ENCODE data around the gene TLR6. TPM values are rescaled to one million over a fixed set of nuclear protein-coding genes. Genes with fewer than 3 reads are reported as not detected.
A peak's percentile ranks its signal among the peaks of the same experiment; 100 is the strongest.

Gene TLR6
- total and polyA plus RNA-seq, 2 donors (not counting 1 experiment from before 2014, with no cell fraction given) = 10.0 to 60.6 TPM

DNA sequence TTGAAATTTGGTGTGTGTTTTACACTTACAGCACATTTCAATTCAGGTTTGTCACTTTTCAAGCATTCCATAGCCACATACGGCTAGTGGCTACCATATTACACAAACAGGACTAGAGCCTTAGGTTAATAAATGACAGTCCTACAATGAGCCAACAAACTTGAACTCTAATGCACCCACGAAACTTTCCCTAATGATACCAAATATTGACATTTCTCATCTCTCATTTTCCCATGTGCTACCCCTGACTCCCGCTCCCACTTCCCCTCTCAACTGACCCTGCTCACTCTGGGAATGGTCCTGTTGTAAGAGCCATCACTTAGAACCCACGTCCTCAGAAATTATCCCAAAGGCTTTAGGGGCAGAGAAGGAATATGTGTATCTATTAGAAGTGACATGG is 68.9 kb downstream of the TLR6 start:
- H3K4me3 ChIP-seq (ENCODE audit: control extremely low read depth in 1 of 5, extremely low read depth in 1 of 5, insufficient read depth in 1 of 5, low read depth in 2 of 5, low read length in 4 of 5) = no peak overlapping the region
- no peak for ATAC-seq (ENCODE audit: low read depth)
- H2AFZ ChIP-seq (ENCODE audit: insufficient read depth, low read depth, low read length, poor library complexity, severe bottlenecking) = no peak overlapping the region
- Mint-ChIP-seq H3K4me3 (no peak overlapping the region), H3K4me1 (peaks cover 32% of the 10 kb centered on the region), H3K27me3 (no peaks in the 10 kb centered on the region), H3K9me3 (ENCODE audit: insufficient read depth) (peaks cover 5% of the 10 kb centered on the region), H3K27ac (peak overlapping the region; percentile 15)
- ChIA-PET POLR2A (no interaction called here), CTCF (interaction anchor here (8.5 kb wide), 1 partner anchor 23 kb away, joined by 620 read pairs; no protein-coding TSS in a partner anchor)
- H3K4me1 ChIP-seq (ENCODE audit: control insufficient read depth in 2 of 2, insufficient read depth in 2 of 2, low read length in 2 of 2) = peaks cover 11 to 24% of the 10 kb centered on the region in 2 donors
- H4K20me1 ChIP-seq (ENCODE audit: control insufficient read depth, insufficient read depth, low read length, poor library complexity, severe bottlenecking) = no peaks in the 10 kb centered on the region
- H3K79me2 ChIP-seq (ENCODE audit: control insufficient read depth, insufficient read depth, low read length) = peaks cover 15% of the 10 kb centered on the region
- peaks cover 2 to 24% (median 14%) of the 10 kb centered on the region in 3 donors for H3K9me3 ChIP-seq (ENCODE audit: control extremely low read depth in 1 of 3, control insufficient read depth in 2 of 3, insufficient read depth in 1 of 3, low read length in 2 of 3)
- no peaks in the 10 kb centered on the region for H3K27me3 ChIP-seq (replicated peaks in 1 of 4; ENCODE audit: control extremely low read depth in 1 of 4, control insufficient read depth in 3 of 4, insufficient read depth in 4 of 4, low read length in 3 of 4)
- H3K27ac ChIP-seq (ENCODE audit: low read length in 2 of 2) = peak overlapping the region in 1 of 2 donors; percentile 26
- intact Hi-C loops (cut with micrococcal nuclease) = loop anchor here (10.0 kb wide), 1 partner anchor 123 kb away; the partner anchor contains the start of gene KLF3
- DNase-seq = no peak
- peaks cover 0 to 3% of the 10 kb centered on the region in 2 experiments for H3K36me3 ChIP-seq (replicated peaks in 1 of 2; ENCODE audit: control extremely low read depth in 1 of 2, control insufficient read depth in 1 of 2, extremely low read depth in 1 of 2, insufficient read depth in 2 of 2, low read length in 1 of 2)
- 91% methylated on average over 2 of the region's 4 CpGs for WGBS (ENCODE audit: insufficient coverage)
- no peak overlapping the region for H3K4me2 ChIP-seq (replicated peaks; ENCODE audit: low read depth, low read length, poor library complexity, severe bottlenecking)
- H3K9ac ChIP-seq (ENCODE audit: low read length) = no peak overlapping the region
- TF ChIP-seq, protein P1, sequence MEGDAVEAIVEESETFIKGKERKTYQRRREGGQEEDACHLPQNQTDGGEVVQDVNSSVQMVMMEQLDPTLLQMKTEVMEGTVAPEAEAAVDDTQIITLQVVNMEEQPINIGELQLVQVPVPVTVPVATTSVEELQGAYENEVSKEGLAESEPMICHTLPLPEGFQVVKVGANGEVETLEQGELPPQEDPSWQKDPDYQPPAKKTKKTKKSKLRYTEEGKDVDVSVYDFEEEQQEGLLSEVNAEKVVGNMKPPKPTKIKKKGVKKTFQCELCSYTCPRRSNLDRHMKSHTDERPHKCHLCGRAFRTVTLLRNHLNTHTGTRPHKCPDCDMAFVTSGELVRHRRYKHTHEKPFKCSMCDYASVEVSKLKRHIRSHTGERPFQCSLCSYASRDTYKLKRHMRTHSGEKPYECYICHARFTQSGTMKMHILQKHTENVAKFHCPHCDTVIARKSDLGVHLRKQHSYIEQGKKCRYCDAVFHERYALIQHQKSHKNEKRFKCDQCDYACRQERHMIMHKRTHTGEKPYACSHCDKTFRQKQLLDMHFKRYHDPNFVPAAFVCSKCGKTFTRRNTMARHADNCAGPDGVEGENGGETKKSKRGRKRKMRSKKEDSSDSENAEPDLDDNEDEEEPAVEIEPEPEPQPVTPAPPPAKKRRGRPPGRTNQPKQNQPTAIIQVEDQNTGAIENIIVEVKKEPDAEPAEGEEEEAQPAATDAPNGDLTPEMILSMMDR (IDR thresholded peaks at IDR 0.05) = no peak
- TF ChIP-seq EZH2 (IDR thresholded peaks at IDR 0.05; ENCODE audit: borderline replicate concordance, insufficient read depth, low read depth, low read length, poor library complexity, severe bottlenecking) = no peak

DNA sequence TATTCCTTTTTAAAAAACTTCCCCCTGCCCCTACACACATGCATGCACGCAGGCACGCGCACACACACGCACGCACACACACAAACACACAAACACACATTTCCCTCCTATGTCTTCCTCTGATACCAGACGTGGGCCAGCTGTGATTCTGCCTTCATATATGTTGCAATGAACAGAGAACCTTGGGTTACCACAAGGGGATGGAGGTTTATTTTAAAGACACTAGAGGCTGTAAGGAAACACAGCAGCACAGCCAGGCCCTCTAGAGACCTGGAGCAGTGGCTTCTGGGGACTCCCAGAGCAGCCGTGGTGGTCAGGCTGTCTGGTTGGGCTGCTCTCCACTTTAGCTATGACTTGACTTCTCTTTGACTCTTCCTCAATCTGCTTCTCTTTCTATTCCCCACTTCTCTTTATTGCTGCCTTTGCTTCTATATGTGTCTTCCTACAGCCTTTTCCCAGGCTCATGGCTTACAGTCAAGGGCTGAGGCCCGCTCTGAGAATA is 70.7 kb downstream of the TLR6 start:
- peaks cover 2 to 15% (median 14%) of the 10 kb centered on the region in 3 donors for H3K9me3 ChIP-seq (ENCODE audit: control extremely low read depth in 1 of 3, control insufficient read depth in 2 of 3, insufficient read depth in 1 of 3, low read length in 2 of 3)
- Mint-ChIP-seq H3K9me3 (ENCODE audit: insufficient read depth) (peaks cover 2% of the 10 kb centered on the region), H3K4me3 (peak overlapping the region; percentile 19), H3K4me1 (peaks cover 34% of the 10 kb centered on the region), H3K27ac (peak overlapping the region; percentile 83), H3K27me3 (no peaks in the 10 kb centered on the region)
- CTCF ChIA-PET = interaction anchor here (0.6 to 8.5 kb wide), 7 partner anchors 17 to 835 kb away, joined by 3 to 620 read pairs (median 58); partner anchors contain the start of genes TLR1 and TLR6
- peaks cover 32% of the 10 kb centered on the region for H3K79me2 ChIP-seq (ENCODE audit: control insufficient read depth, insufficient read depth, low read length)
- POLR2A ChIA-PET = interaction anchor here (1.0 to 7.2 kb wide), 3 partner anchors 18 to 24 kb away, joined by 4 to 110 read pairs (median 4); partner anchors contain the start of gene TLR1
- WGBS (ENCODE audit: insufficient coverage) = 0% methylated on average over 2 of the region's 8 CpGs
- no peak for ATAC-seq (ENCODE audit: low read depth)
- TF ChIP-seq EZH2 (IDR thresholded peaks at IDR 0.05; ENCODE audit: borderline replicate concordance, insufficient read depth, low read depth, low read length, poor library complexity, severe bottlenecking) = no peak
- TF ChIP-seq, protein P1 (IDR thresholded peaks at IDR 0.05) = no peak
- peak overlapping the region; percentile 45 for H2AFZ ChIP-seq (ENCODE audit: insufficient read depth, low read depth, low read length, poor library complexity, severe bottlenecking)
- H4K20me1 ChIP-seq (ENCODE audit: control insufficient read depth, insufficient read depth, low read length, poor library complexity, severe bottlenecking) = no peaks in the 10 kb centered on the region
- no peak overlapping the region for H3K4me3 ChIP-seq (ENCODE audit: control extremely low read depth in 1 of 5, extremely low read depth in 1 of 5, insufficient read depth in 1 of 5, low read depth in 2 of 5, low read length in 4 of 5)
- DNase-seq = peak; percentile 52
- intact Hi-C loops (cut with micrococcal nuclease) = loop anchor here (10.0 kb wide), 1 partner anchor 121 kb away; the partner anchor contains the start of gene KLF3
- peak overlapping the region; percentile 43 to 70 for H3K27ac ChIP-seq (ENCODE audit: low read length in 2 of 2)
- H3K27me3 ChIP-seq (replicated peaks in 1 of 4; ENCODE audit: control extremely low read depth in 1 of 4, control insufficient read depth in 3 of 4, insufficient read depth in 4 of 4, low read length in 3 of 4) = no peaks in the 10 kb centered on the region
- peaks cover 0 to 3% of the 10 kb centered on the region in 2 experiments for H3K36me3 ChIP-seq (replicated peaks in 1 of 2; ENCODE audit: control extremely low read depth in 1 of 2, control insufficient read depth in 1 of 2, extremely low read depth in 1 of 2, insufficient read depth in 2 of 2, low read length in 1 of 2)
- H3K4me2 ChIP-seq (replicated peaks; ENCODE audit: low read depth, low read length, poor library complexity, severe bottlenecking) = peak overlapping the region; percentile 44
- H3K9ac ChIP-seq (ENCODE audit: low read length) = no peak overlapping the region
- peaks cover 11 to 30% of the 10 kb centered on the region in 2 donors for H3K4me1 ChIP-seq (ENCODE audit: control insufficient read depth in 2 of 2, insufficient read depth in 2 of 2, low read length in 2 of 2)
